HG03378 (cell line): ENCODE data around the gene LRRC7.

Source experiments
- ATAC-seq: cut with Tn5 transposase; IDR thresholded peaks from one replicate; pipeline ENCODE4 v1.9.1; 2021; ENCODE audit warnings: mild to moderate bottlenecking, moderate library complexity; ENCODE audit not compliant: unreplicated experiment

Gene LRRC7

GRCh38 chr1:70146488-70146887 is 578.8 kb downstream of the LRRC7 start:
- ATAC-seq, result no peak

- no peak for ATAC-seq
Observed at GRCh38 chr1:70150444-70150843, 582.7 kb downstream of the LRRC7 start.

- no peak for ATAC-seq
Observed at GRCh38 chr1:70153739-70154138, 586.0 kb downstream of the LRRC7 start.

GRCh38 chr1:70156529-70157120 is 588.9 kb downstream of the LRRC7 start:
- ATAC-seq, result no peak

GRCh38 chr1:70164350-70164749 is 596.6 kb downstream of the LRRC7 start:
- no peak for ATAC-seq

- ATAC-seq, result no peak
Observed at GRCh38 chr1:70168283-70168682, 600.6 kb downstream of the LRRC7 start.

GRCh38 chr1:70169018-70169839 is 601.5 kb downstream of the LRRC7 start:
- no peak for ATAC-seq

GRCh38 chr1:70171512-70171911 is 603.8 kb downstream of the LRRC7 start:
- ATAC-seq, result no peak
